Fibroblast of lung (primary cell): ENCODE measurements around the gene SEC16A.

Experiments used
- EZH2 ChIP-seq: IDR thresholded peaks from 2 replicates; pipeline ENCODE4 v1.5.1; 2012; ENCODE audit warnings: low read length, control low read depth, mild to moderate bottlenecking; ENCODE audit errors: missing control alignments
- TF ChIP-seq, protein P1 (sequence below), 2 donors: IDR thresholded peaks in 1 of 2; conservative IDR thresholded peaks in 1 of 2; 1 replicate in 1 of 2; 2 replicates in 1 of 2; pipeline ENCODE4 v1.5.1; 2011 to 2012; ENCODE audit warnings: low read length in 2 of 2, control low read depth in 1 of 2, inconsistent platforms in 1 of 2, low read depth in 1 of 2, mild to moderate bottlenecking in 1 of 2

- TF ChIP-seq, protein P1, sequence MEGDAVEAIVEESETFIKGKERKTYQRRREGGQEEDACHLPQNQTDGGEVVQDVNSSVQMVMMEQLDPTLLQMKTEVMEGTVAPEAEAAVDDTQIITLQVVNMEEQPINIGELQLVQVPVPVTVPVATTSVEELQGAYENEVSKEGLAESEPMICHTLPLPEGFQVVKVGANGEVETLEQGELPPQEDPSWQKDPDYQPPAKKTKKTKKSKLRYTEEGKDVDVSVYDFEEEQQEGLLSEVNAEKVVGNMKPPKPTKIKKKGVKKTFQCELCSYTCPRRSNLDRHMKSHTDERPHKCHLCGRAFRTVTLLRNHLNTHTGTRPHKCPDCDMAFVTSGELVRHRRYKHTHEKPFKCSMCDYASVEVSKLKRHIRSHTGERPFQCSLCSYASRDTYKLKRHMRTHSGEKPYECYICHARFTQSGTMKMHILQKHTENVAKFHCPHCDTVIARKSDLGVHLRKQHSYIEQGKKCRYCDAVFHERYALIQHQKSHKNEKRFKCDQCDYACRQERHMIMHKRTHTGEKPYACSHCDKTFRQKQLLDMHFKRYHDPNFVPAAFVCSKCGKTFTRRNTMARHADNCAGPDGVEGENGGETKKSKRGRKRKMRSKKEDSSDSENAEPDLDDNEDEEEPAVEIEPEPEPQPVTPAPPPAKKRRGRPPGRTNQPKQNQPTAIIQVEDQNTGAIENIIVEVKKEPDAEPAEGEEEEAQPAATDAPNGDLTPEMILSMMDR (conservative IDR thresholded peaks at IDR 0.05 in 1 of 2, IDR thresholded peaks at IDR 0.05 in 1 of 2; ENCODE audit: low read depth in 1 of 2, low read length in 2 of 2), result no peak
- TF ChIP-seq EZH2, result no peak
Observed at GRCh38 chr9:136451221-136451877, 31.5 kb downstream of the SEC16A start.
